ENCODE results near the gene NEDD9.

The NEDD9 gene

DNA sequence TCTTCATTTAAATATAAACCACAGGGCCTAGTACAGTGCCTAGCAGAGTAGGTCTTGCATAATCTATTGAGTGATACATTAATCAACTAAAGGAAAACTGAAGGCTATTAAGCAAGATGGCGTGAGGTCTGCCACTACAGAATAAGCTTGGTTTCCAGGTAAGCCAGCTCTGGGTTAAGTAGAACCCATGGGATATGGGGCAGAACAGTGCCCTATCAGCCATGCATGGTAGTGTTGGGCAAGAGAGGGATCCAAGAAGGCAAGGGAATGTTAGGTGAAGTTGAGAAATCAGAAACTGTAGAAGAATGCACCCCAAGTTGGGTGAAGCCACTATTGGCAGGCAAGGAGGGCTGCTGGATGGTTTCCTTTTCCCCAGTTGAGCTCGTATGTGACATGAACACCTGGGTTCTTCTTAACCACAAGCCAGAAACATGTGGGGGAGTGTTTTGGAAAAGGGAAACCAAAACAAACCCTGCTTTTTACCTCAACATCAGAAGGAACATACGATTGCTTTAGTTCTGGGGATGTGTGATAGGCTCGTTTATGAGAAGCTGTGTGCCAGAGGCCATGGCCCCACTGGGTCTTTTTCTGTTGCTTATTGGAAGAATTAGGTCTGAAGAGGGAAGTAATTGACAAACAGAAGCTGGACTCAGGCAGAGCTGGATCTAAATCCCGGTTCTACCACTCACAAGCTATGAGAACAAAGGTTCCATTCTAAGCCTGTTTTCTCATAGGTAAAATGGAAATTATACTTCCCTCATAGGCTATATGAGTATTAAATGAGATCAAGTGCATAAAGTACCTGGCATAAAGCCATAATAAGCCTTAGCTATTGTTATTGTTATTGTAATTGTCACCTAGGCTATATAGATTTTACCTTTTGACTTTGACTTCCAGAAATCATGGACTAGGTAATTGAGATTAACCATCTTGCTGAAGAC, 33.5 kb downstream of the NEDD9 start:
- no peaks in the 10 kb centered on the region for H3K27me3 ChIP-seq (ENCODE audit: insufficient read depth, low read length)
- no peaks in the 10 kb centered on the region for H3K36me3 ChIP-seq (ENCODE audit: insufficient read depth, low read length)
- H3K4me3 ChIP-seq (ENCODE audit: low read depth, low read length): no peak overlapping the region
- H3K27ac ChIP-seq (ENCODE audit: low read depth, low read length): peak overlapping the region; percentile 90
- H3K79me2 ChIP-seq (ENCODE audit: control insufficient read depth, insufficient read depth, low read length, unreplicated experiment): no peaks in the 10 kb centered on the region
- H3K4me1 ChIP-seq (ENCODE audit: control insufficient read depth, insufficient read depth, low read length, unreplicated experiment): peaks cover 77% of the 10 kb centered on the region
- H2AFZ ChIP-seq (ENCODE audit: low read length, unreplicated experiment): no peak overlapping the region

DNA sequence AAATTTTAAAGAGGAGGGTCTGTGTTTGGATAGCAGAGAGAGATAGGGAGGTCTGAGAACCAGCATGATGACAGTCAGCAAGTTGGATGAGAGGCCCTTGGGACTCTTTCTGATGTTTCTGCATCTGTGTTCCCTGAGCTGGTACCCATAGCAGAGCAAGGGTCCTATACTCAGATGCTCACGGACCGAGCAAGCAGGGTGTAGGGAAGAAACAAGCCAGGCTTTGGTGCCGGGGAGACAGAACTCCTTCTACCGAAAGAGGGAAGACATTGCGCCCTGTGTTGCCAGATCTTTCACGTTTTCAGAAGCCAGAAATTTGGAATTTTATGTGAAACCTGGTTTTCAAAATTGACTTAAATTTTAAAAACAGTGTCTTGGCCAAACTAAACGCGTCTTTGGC, 34.6 kb downstream of the NEDD9 start:
- Histone ChIP-seq H2AFZ (ENCODE audit: low read length, unreplicated experiment) (no peak overlapping the region), H3K4me3 (ENCODE audit: low read depth, low read length) (peak overlapping the region; percentile 20; the same call in 1 of the 2 replicates), H3K27ac (ENCODE audit: low read depth, low read length) (peak overlapping the region; percentile 90), H3K27me3 (ENCODE audit: insufficient read depth, low read length) (no peaks in the 10 kb centered on the region), H3K36me3 (ENCODE audit: insufficient read depth, low read length) (no peaks in the 10 kb centered on the region), H3K4me1 (ENCODE audit: control insufficient read depth, insufficient read depth, low read length, unreplicated experiment) (peaks cover 81% of the 10 kb centered on the region), H3K79me2 (ENCODE audit: control insufficient read depth, insufficient read depth, low read length, unreplicated experiment) (no peaks in the 10 kb centered on the region)

- no peaks in the 10 kb centered on the region for H3K36me3 ChIP-seq (ENCODE audit: insufficient read depth, low read length)
- H3K4me3 ChIP-seq (ENCODE audit: low read depth, low read length): peak overlapping the region; percentile 20
- peaks cover 74% of the 10 kb centered on the region for H3K4me1 ChIP-seq (ENCODE audit: control insufficient read depth, insufficient read depth, low read length, unreplicated experiment)
- peak overlapping the region; percentile 90 for H3K27ac ChIP-seq (ENCODE audit: low read depth, low read length)
- no peaks in the 10 kb centered on the region for H3K27me3 ChIP-seq (ENCODE audit: insufficient read depth, low read length)
- no peak overlapping the region for H2AFZ ChIP-seq (ENCODE audit: low read length, unreplicated experiment)
- H3K79me2 ChIP-seq (ENCODE audit: control insufficient read depth, insufficient read depth, low read length, unreplicated experiment): no peaks in the 10 kb centered on the region
These were observed 35.3 kb downstream of the NEDD9 start for GRCh38 chr6:11197175-11197536.

GRCh38 chr6:11196511-11197174, 35.8 kb downstream of the NEDD9 start:
- Histone ChIP-seq H3K27ac (ENCODE audit: low read depth, low read length) (peak overlapping the region; percentile 90), H3K27me3 (ENCODE audit: insufficient read depth, low read length) (no peaks in the 10 kb centered on the region), H3K4me3 (ENCODE audit: low read depth, low read length) (peak overlapping the region; percentile 20), H3K36me3 (ENCODE audit: insufficient read depth, low read length) (no peaks in the 10 kb centered on the region), H3K79me2 (ENCODE audit: control insufficient read depth, insufficient read depth, low read length, unreplicated experiment) (no peaks in the 10 kb centered on the region), H3K4me1 (ENCODE audit: control insufficient read depth, insufficient read depth, low read length, unreplicated experiment) (peaks cover 70% of the 10 kb centered on the region), H2AFZ (ENCODE audit: low read length, unreplicated experiment) (no peak overlapping the region)

DNA sequence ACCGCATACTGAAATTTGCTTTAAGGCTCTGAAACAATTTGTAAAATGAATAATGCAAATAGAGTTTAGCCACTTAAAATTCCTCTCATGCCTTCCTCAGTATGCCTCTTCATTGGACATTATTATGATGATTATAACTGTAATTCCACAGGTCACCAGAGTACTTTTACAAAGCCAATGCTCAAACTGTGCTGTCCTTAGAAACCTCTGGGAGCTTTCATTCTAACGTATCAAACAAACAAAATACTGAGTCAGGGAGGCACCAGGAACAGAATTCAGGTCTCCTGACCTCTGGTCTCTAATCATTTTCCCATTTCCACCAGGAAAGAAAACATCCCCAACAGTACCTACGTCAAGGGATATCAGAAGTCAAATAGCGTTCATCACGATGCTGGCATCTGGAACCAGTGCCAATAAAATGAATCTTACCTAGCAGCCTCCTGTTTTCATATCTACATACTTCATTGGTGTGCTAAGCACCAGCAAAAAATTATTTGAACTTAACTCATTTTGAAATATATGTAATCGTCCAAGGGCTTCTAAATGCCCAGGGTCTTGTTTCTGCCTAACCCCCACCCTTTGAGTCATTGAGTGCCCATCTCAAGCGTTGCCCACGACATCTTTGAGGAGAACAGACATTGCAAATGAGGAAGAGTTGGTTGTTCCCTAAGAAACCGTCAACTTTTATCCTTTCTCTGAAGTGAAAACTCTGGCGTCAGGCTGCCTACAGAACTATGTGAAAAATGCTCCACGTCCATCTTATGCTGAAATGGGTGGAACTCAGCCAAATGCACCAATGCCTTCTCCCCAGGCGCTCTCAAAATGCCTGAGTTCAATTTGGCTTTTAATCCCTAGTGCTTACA, 37.9 kb downstream of the NEDD9 start:
- H2AFZ ChIP-seq (ENCODE audit: low read length, unreplicated experiment): peak overlapping the region; percentile 49
- H3K27me3 ChIP-seq (ENCODE audit: insufficient read depth, low read length): no peaks in the 10 kb centered on the region
- H3K4me1 ChIP-seq (ENCODE audit: control insufficient read depth, insufficient read depth, low read length, unreplicated experiment): peaks cover 53% of the 10 kb centered on the region
- peak overlapping the region; percentile 90 for H3K27ac ChIP-seq (ENCODE audit: low read depth, low read length)
- H3K79me2 ChIP-seq (ENCODE audit: control insufficient read depth, insufficient read depth, low read length, unreplicated experiment): no peaks in the 10 kb centered on the region
- H3K4me3 ChIP-seq (ENCODE audit: low read depth, low read length): peak overlapping the region; percentile 47
- H3K36me3 ChIP-seq (ENCODE audit: insufficient read depth, low read length): peaks cover 7% of the 10 kb centered on the region; the same call in 1 of the 2 replicates

- H2AFZ ChIP-seq (ENCODE audit: low read length, unreplicated experiment): no peak overlapping the region
- peaks cover 46% of the 10 kb centered on the region for H3K4me1 ChIP-seq (ENCODE audit: control insufficient read depth, insufficient read depth, low read length, unreplicated experiment)
- no peak overlapping the region for H3K4me3 ChIP-seq (ENCODE audit: low read depth, low read length)
- no peaks in the 10 kb centered on the region for H3K27me3 ChIP-seq (ENCODE audit: insufficient read depth, low read length)
- H3K27ac ChIP-seq (ENCODE audit: low read depth, low read length): peak overlapping the region; percentile 90
- H3K36me3 ChIP-seq (ENCODE audit: insufficient read depth, low read length): peaks cover 8% of the 10 kb centered on the region; the same call in 1 of the 2 replicates
- no peaks in the 10 kb centered on the region for H3K79me2 ChIP-seq (ENCODE audit: control insufficient read depth, insufficient read depth, low read length, unreplicated experiment)
These were observed 39.0 kb downstream of the NEDD9 start for GRCh38 chr6:11193434-11193833.

GRCh38 chr6:11192167-11192566, 40.3 kb downstream of the NEDD9 start:
- peaks cover 8% of the 10 kb centered on the region; the same call in 1 of the 2 replicates for H3K36me3 ChIP-seq (ENCODE audit: insufficient read depth, low read length)
- peaks cover 41% of the 10 kb centered on the region for H3K4me1 ChIP-seq (ENCODE audit: control insufficient read depth, insufficient read depth, low read length, unreplicated experiment)
- no peak overlapping the region for H2AFZ ChIP-seq (ENCODE audit: low read length, unreplicated experiment)
- no peak overlapping the region for H3K27ac ChIP-seq (ENCODE audit: low read depth, low read length)
- H3K79me2 ChIP-seq (ENCODE audit: control insufficient read depth, insufficient read depth, low read length, unreplicated experiment): no peaks in the 10 kb centered on the region
- no peak overlapping the region for H3K4me3 ChIP-seq (ENCODE audit: low read depth, low read length)
- H3K27me3 ChIP-seq (ENCODE audit: insufficient read depth, low read length): no peaks in the 10 kb centered on the region

- no peak overlapping the region for H2AFZ ChIP-seq (ENCODE audit: low read length, unreplicated experiment)
- H3K27ac ChIP-seq (ENCODE audit: low read depth, low read length): no peak overlapping the region
- peaks cover 8% of the 10 kb centered on the region; the same call in 1 of the 2 replicates for H3K36me3 ChIP-seq (ENCODE audit: insufficient read depth, low read length)
- H3K4me3 ChIP-seq (ENCODE audit: low read depth, low read length): no peak overlapping the region
- peaks cover 30% of the 10 kb centered on the region for H3K4me1 ChIP-seq (ENCODE audit: control insufficient read depth, insufficient read depth, low read length, unreplicated experiment)
- no peaks in the 10 kb centered on the region for H3K27me3 ChIP-seq (ENCODE audit: insufficient read depth, low read length)
- no peaks in the 10 kb centered on the region for H3K79me2 ChIP-seq (ENCODE audit: control insufficient read depth, insufficient read depth, low read length, unreplicated experiment)
These were observed 41.7 kb downstream of the NEDD9 start for GRCh38 chr6:11190625-11191245.

- Histone ChIP-seq H3K27me3 (ENCODE audit: insufficient read depth, low read length) (no peaks in the 10 kb centered on the region), H3K79me2 (ENCODE audit: control insufficient read depth, insufficient read depth, low read length, unreplicated experiment) (no peaks in the 10 kb centered on the region), H3K36me3 (ENCODE audit: insufficient read depth, low read length) (peaks cover 14% of the 10 kb centered on the region; the same call in 1 of the 2 replicates), H3K27ac (ENCODE audit: low read depth, low read length) (no peak overlapping the region), H3K4me3 (ENCODE audit: low read depth, low read length) (no peak overlapping the region), H2AFZ (ENCODE audit: low read length, unreplicated experiment) (no peak overlapping the region), H3K4me1 (ENCODE audit: control insufficient read depth, insufficient read depth, low read length, unreplicated experiment) (peaks cover 24% of the 10 kb centered on the region)
These were observed 42.4 kb downstream of the NEDD9 start for GRCh38 chr6:11189865-11190624.
